ENCODE results near the gene COL9A3. TPM values are rescaled to one million over a fixed set of nuclear protein-coding genes. Genes with fewer than 3 reads are reported as not detected.

COL9A3 gene
- total RNA-seq, 1 donor from 2014 or later = 10.5 TPM

DNA sequence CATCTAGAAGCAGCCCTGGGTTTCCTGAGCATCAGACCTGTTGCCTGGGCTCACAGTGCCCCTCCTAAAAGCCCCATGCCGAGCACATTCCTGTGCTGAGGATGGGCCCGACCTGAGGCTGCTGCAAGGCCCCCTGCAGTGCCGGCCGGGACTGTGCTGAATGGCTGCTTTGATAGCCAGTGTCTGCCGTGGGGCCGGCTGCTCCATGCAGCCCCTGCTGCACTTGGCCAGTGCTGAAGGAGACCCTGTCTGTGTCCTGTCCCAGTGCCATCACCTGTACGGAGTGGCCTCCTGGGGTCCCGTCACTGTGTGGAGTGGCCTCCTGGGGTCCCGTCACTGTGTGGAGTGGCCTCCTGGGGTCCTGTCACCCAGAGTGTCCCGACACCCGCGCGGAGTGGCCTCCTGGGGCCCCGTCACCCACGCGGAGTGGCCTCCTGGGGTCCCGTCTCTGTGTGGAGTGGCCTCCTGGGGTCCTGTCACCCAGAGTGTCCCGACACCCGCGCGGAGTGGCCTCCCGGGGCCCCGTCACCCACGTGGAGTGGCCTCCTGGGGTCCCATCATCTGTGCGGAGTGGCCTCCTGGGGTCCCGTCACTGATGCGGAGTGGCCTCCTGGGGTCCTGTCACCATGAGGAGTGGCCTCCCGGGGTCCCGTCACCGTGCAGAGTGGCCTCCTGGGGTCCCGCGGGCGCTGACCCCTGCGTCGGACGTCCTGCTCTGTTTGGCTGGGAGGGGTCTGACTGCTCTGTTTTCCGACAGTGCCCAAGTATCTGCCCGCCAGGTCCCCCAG, 7.0 kb downstream of the COL9A3 start:
- Mint-ChIP-seq H3K27ac (no peak overlapping the region), H3K4me3 (no peak overlapping the region), H3K27me3 (ENCODE audit: insufficient read depth, low read depth) (no peaks in the 10 kb centered on the region), H3K9me3 (no peaks in the 10 kb centered on the region), H3K4me1 (peaks cover 14% of the 10 kb centered on the region), H3K36me3 (no peaks in the 10 kb centered on the region)
- H3K27me3 ChIP-seq = no peaks in the 10 kb centered on the region
- no peaks in the 10 kb centered on the region for H3K79me2 ChIP-seq (ENCODE audit: low read depth)
- H3K4me2 ChIP-seq = peak overlapping the region; percentile 60
- no peak overlapping the region for H3K9ac ChIP-seq
- H3F3A ChIP-seq (ENCODE audit: low read depth) = peaks cover 7% of the 10 kb centered on the region
- DNase-seq (ENCODE audit: low spot score) = peak; percentile 72
- no peak overlapping the region for H3K27ac ChIP-seq
- TF ChIP-seq EZH2 (IDR thresholded peaks at IDR 0.05) (no peak), EZH2phosphoT487 (IDR thresholded peaks at IDR 0.05) (no peak)
- TF ChIP-seq, protein P1, sequence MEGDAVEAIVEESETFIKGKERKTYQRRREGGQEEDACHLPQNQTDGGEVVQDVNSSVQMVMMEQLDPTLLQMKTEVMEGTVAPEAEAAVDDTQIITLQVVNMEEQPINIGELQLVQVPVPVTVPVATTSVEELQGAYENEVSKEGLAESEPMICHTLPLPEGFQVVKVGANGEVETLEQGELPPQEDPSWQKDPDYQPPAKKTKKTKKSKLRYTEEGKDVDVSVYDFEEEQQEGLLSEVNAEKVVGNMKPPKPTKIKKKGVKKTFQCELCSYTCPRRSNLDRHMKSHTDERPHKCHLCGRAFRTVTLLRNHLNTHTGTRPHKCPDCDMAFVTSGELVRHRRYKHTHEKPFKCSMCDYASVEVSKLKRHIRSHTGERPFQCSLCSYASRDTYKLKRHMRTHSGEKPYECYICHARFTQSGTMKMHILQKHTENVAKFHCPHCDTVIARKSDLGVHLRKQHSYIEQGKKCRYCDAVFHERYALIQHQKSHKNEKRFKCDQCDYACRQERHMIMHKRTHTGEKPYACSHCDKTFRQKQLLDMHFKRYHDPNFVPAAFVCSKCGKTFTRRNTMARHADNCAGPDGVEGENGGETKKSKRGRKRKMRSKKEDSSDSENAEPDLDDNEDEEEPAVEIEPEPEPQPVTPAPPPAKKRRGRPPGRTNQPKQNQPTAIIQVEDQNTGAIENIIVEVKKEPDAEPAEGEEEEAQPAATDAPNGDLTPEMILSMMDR (IDR thresholded peaks at IDR 0.05) = no peak
- no peak overlapping the region for H2AFZ ChIP-seq (replicated peaks)
- no peak overlapping the region for H3K4me3 ChIP-seq
- H3K4me1 ChIP-seq = peaks cover 18% of the 10 kb centered on the region
- H3K9me3 ChIP-seq (ENCODE audit: low read depth) = no peaks in the 10 kb centered on the region
- H4K20me1 ChIP-seq (ENCODE audit: low read depth) = peaks cover 11% of the 10 kb centered on the region
- H3K36me3 ChIP-seq = no peaks in the 10 kb centered on the region

DNA sequence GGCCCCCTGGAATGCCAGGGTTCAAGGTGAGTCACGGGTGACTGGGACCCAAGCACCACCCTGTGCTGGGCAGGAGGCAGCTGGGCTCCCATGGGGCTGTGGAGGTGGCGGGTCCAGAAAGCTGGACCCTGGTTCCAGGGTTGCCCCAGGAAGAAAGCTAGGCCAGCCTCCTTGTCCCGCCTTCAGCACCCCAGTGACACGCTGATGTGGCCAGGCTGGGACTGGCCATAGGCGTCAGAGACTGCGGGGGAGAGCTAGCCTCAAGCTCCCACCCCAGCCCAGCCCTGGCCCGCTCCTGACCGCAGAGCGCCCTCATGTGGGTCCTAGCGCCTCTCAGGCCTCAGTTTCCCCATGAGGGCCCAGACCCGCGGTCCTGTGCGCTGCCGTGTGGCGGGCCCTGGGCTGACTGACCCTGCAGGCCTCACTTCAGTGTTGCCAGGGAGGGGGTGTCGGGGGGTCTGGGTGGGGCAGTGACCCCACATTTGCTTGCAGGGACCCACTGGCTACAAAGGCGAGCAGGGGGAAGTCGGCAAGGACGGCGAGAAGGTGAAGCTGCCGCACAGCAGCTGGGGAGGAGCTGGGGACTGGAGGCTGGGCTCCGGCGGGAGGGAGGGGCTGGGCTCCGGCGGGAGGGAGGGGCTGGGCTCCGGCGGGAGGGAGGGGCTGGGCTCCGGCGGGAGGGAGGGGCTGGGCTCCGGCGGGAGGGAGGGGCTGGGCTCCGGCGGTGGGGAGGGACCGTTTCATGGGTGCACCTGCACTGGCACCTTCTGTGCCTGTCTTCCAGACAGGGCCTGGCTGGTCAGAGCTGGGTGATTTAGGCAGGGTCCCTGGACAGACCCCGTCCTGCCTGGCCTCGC, 7.9 kb downstream of the COL9A3 start:
- H3K79me2 ChIP-seq (ENCODE audit: low read depth) = no peaks in the 10 kb centered on the region
- H2AFZ ChIP-seq (replicated peaks) = no peak overlapping the region
- no peaks in the 10 kb centered on the region for H3K9me3 Mint-ChIP-seq
- no peak overlapping the region for H3K27ac Mint-ChIP-seq
- no peak overlapping the region for H3K4me3 ChIP-seq
- no peaks in the 10 kb centered on the region for H3K36me3 Mint-ChIP-seq
- no peaks in the 10 kb centered on the region for H3K27me3 Mint-ChIP-seq (ENCODE audit: insufficient read depth, low read depth)
- H3K4me3 Mint-ChIP-seq = no peak overlapping the region
- H3F3A ChIP-seq (ENCODE audit: low read depth) = peaks cover 7% of the 10 kb centered on the region
- TF ChIP-seq EZH2 (IDR thresholded peaks at IDR 0.05) (no peak), EZH2phosphoT487 (IDR thresholded peaks at IDR 0.05) (no peak)
- TF ChIP-seq, protein P1 (IDR thresholded peaks at IDR 0.05) = no peak
- no peaks in the 10 kb centered on the region for H3K36me3 ChIP-seq
- H4K20me1 ChIP-seq (ENCODE audit: low read depth) = peaks cover 11% of the 10 kb centered on the region
- H3K4me2 ChIP-seq = peak overlapping the region; percentile 60
- H3K27ac ChIP-seq = no peak overlapping the region
- H3K9me3 ChIP-seq (ENCODE audit: low read depth) = no peaks in the 10 kb centered on the region
- H3K4me1 Mint-ChIP-seq = peaks cover 14% of the 10 kb centered on the region
- no peak overlapping the region for H3K9ac ChIP-seq
- H3K27me3 ChIP-seq = no peaks in the 10 kb centered on the region
- DNase-seq (ENCODE audit: low spot score) = peak; percentile 85
- peaks cover 16% of the 10 kb centered on the region for H3K4me1 ChIP-seq

DNA sequence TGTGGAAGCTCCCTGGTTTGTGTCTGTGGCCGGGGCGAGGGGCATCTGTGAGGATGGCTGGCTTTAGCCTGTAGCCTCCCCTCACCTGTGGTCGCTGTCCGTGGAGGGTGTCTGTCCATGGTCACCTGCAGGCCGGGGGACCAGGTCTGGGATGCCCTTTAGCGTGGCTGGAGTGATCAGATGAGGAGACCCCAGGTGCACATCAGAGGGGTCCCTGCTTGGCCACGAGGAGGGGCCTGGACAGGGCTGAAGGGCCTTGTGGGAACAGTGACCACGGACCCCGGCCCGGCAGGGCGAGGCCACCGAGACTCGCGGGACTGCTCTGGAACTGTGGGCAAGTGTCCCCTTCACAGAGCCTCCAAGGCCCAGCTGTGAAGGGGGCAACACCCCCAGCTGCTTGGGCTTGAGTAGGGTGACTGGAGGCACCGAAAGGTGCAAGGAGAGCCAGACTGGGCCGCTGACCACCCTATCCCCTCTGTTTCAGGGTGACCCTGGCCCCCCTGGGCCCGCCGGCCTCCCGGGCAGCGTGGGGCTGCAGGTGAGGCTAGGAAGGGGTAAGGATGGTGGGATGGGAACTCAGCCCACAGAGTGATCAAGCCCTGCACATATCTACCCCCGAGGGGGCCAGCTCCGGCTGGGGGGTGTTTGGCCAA, 8.6 kb downstream of the COL9A3 start:
- H3K27me3 Mint-ChIP-seq (ENCODE audit: insufficient read depth, low read depth) = no peaks in the 10 kb centered on the region
- H3K27ac Mint-ChIP-seq = no peak overlapping the region
- DNase-seq (ENCODE audit: low spot score) = no peak
- peaks cover 12% of the 10 kb centered on the region for H3K4me1 Mint-ChIP-seq
- Histone ChIP-seq H3K9ac (no peak overlapping the region), H3K9me3 (ENCODE audit: low read depth) (no peaks in the 10 kb centered on the region), H3K36me3 (no peaks in the 10 kb centered on the region), H3K4me2 (peak overlapping the region; percentile 44), H3F3A (ENCODE audit: low read depth) (peaks cover 7% of the 10 kb centered on the region), H3K27ac (no peak overlapping the region), H3K79me2 (ENCODE audit: low read depth) (no peaks in the 10 kb centered on the region), H4K20me1 (ENCODE audit: low read depth) (peaks cover 11% of the 10 kb centered on the region), H3K4me1 (peaks cover 16% of the 10 kb centered on the region), H3K27me3 (no peaks in the 10 kb centered on the region), H2AFZ (replicated peaks) (no peak overlapping the region), H3K4me3 (no peak overlapping the region)
- H3K9me3 Mint-ChIP-seq = no peaks in the 10 kb centered on the region
- H3K4me3 Mint-ChIP-seq = no peak overlapping the region
- H3K36me3 Mint-ChIP-seq = no peaks in the 10 kb centered on the region
- no peak for TF ChIP-seq EZH2phosphoT487 (IDR thresholded peaks at IDR 0.05)
- TF ChIP-seq, protein P1 (IDR thresholded peaks at IDR 0.05) = no peak
- TF ChIP-seq EZH2 (IDR thresholded peaks at IDR 0.05) = no peak

Data from neural progenitor cell (in vitro differentiated cells).